ENCODE results near the gene CPEB3. TPM values are rescaled to one million over a fixed set of nuclear protein-coding genes. Genes with fewer than 3 reads are reported as not detected.

CPEB3 gene
- total RNA-seq, 2 experiments from 2014 or later: 3.8 to 4.3 TPM

DNA sequence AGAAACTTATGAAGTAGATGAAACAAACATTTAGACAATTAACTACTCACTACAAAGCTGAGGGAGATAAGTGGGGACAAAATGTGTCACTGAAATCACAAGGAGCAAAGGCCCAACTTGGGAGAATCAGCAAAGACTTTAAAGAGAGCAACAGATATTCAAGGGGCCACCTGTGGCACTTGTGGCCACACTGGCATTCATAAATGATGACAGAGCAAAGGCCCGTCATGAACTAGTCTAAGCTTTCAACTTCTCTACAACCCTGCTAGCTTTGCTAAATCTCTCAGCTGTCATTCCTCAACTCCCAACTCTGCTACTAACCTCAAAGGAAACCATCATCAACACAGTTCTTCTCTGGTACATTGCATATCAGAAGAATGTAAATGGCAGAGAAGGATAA is 178.4 kb downstream of the CPEB3 start:
- DNase-seq: no peak
- Mint-ChIP-seq H3K36me3 (peaks cover 2% of the 10 kb centered on the region), H3K9me3 (ENCODE audit: low read depth) (no peaks in the 10 kb centered on the region), H3K4me3 (no peak overlapping the region), H3K27ac (no peak overlapping the region), H3K27me3 (no peaks in the 10 kb centered on the region), H3K4me1 (peaks cover 6% of the 10 kb centered on the region)
- CTCF ChIA-PET: interaction anchor here (1.3 kb wide), 1 partner anchor 23 kb away, joined by 3 read pairs; no protein-coding TSS in a partner anchor
- no peak for ATAC-seq

GRCh38 chr10:92111336-92111939 is 179.4 kb downstream of the CPEB3 start:
- Mint-ChIP-seq H3K4me1 (peaks cover 6% of the 10 kb centered on the region), H3K27me3 (no peaks in the 10 kb centered on the region), H3K4me3 (no peak overlapping the region), H3K27ac (no peak overlapping the region), H3K36me3 (peaks cover 2% of the 10 kb centered on the region), H3K9me3 (ENCODE audit: low read depth) (no peaks in the 10 kb centered on the region)
- CTCF ChIA-PET: interaction anchor here (1.3 kb wide), 1 partner anchor 22 kb away, joined by 3 read pairs; no protein-coding TSS in a partner anchor
- no peak for ATAC-seq
- DNase-seq: no peak

DNA sequence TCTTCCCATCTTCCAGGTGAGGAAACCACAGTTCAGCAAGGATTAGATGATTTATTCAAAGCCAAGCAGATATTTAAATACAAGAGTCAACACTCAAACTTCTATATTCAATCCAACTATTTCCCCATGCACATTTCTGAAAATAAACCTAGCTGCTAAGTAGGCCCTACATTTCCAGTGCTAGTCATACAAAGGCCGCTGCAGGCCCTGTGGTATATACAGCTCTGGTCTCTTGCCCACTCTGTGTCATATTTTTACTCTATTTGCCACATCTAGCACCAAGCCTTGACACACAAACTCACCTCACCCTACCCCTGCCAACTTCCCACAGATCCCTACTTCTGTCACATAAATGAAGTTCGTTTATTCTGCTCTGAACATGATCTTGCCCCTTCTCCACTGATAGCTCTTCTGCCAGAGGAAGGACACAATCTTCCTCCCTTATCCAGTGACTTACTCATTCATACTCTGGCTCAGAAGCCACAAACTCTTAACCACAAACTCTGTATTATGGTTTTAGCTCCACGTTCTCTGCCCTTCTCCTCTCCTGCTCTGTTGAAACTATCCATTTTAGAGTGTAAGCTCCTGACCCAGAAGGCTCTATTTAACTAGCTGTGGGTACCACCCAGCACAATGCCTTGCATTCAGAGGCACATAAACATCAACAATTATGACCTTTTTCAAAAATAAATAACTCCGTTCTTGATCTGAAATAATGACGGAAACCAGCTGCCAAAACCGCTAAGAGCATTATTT is 180.7 kb downstream of the CPEB3 start:
- DNase-seq (no peak), ATAC-seq (no peak)
- CTCF ChIA-PET: interaction anchor here (0.6 to 1.9 kb wide), 3 partner anchors 9 to 519 kb away, joined by 3 to 6 read pairs (median 3); no protein-coding TSS in a partner anchor
- H3K9me3 Mint-ChIP-seq (ENCODE audit: low read depth): no peaks in the 10 kb centered on the region
- no peaks in the 10 kb centered on the region for H3K27me3 Mint-ChIP-seq
- H3K36me3 Mint-ChIP-seq: peaks cover 2% of the 10 kb centered on the region
- peaks cover 6% of the 10 kb centered on the region for H3K4me1 Mint-ChIP-seq
- no peak overlapping the region for H3K27ac Mint-ChIP-seq
- no peak overlapping the region for H3K4me3 Mint-ChIP-seq

- DNase-seq (no peak), ATAC-seq (no peak)
- no peaks in the 10 kb centered on the region for H3K9me3 Mint-ChIP-seq (ENCODE audit: low read depth)
- CTCF ChIA-PET: no interaction called here
- peaks cover 6% of the 10 kb centered on the region for H3K4me1 Mint-ChIP-seq
- H3K36me3 Mint-ChIP-seq: no peaks in the 10 kb centered on the region
- H3K27ac Mint-ChIP-seq: no peak overlapping the region
- no peak overlapping the region for H3K4me3 Mint-ChIP-seq
- no peaks in the 10 kb centered on the region for H3K27me3 Mint-ChIP-seq
Observed at GRCh38 chr10:92108747-92109146, 182.1 kb downstream of the CPEB3 start.

- H3K27me3 Mint-ChIP-seq: no peaks in the 10 kb centered on the region
- no peaks in the 10 kb centered on the region for H3K36me3 Mint-ChIP-seq
- H3K4me3 Mint-ChIP-seq: no peak overlapping the region
- no peak for DNase-seq
- ATAC-seq: no peak
- no peaks in the 10 kb centered on the region for H3K9me3 Mint-ChIP-seq (ENCODE audit: low read depth)
- no peak overlapping the region for H3K27ac Mint-ChIP-seq
- CTCF ChIA-PET: no interaction called here
- peaks cover 6% of the 10 kb centered on the region for H3K4me1 Mint-ChIP-seq
Observed at GRCh38 chr10:92108120-92108519, 182.8 kb downstream of the CPEB3 start.

DNA sequence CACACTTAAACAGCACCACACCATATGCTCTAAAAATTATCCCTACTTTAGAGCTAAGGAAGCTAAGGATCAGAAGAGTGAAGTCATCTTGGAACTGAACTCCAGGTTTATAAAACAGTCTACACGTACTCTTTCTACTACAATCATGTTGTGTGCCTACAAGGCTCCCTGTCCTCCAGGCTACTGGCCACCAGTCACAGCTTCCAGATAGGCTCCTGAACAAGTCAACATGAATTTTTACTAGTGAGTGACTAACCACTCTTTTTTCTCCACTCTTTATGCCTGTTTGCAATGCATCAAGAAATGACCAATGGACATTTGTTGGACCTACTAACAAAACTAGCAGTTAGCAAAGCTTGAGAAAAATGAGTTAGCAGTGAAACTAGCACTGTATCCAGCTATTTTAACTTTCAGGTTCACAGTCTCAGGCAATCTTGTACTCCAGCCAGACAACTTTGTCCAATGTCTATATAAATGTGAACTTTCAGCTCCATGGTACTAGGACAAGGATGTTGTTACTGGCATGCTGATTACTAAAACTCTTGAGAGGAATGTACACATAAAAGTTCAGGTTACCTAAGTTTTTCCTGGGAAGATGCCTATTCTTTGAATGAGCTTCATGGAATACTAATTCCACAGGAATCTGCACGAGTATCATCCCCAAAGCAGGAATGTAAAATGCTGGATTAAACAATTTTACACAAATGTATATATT is 187.3 kb downstream of the CPEB3 start:
- Mint-ChIP-seq H3K4me1 (peaks cover 21% of the 10 kb centered on the region), H3K27me3 (no peaks in the 10 kb centered on the region), H3K27ac (no peak overlapping the region), H3K4me3 (no peak overlapping the region), H3K36me3 (peaks cover 5% of the 10 kb centered on the region), H3K9me3 (ENCODE audit: low read depth) (no peaks in the 10 kb centered on the region)
- CTCF ChIA-PET: interaction anchor here (1.0 to 1.3 kb wide), 2 partner anchors 16 to 126 kb away, joined by 3 read pairs; no protein-coding TSS in a partner anchor
- ATAC-seq: no peak
- no peak for DNase-seq

- Mint-ChIP-seq H3K27me3 (no peaks in the 10 kb centered on the region), H3K4me1 (peaks cover 21% of the 10 kb centered on the region), H3K27ac (no peak overlapping the region), H3K36me3 (peaks cover 5% of the 10 kb centered on the region), H3K4me3 (no peak overlapping the region), H3K9me3 (ENCODE audit: low read depth) (no peaks in the 10 kb centered on the region)
- no peak for DNase-seq
- CTCF ChIA-PET: interaction anchor here (1.2 kb wide), 1 partner anchor 189 kb away, joined by 3 read pairs; the partner anchor contains the start of gene MARCHF5
- ATAC-seq: no peak
Observed at GRCh38 chr10:92102601-92103213, 188.2 kb downstream of the CPEB3 start.

GRCh38 chr10:92094960-92095359 is 195.9 kb downstream of the CPEB3 start:
- H3K36me3 Mint-ChIP-seq: no peaks in the 10 kb centered on the region
- peaks cover 20% of the 10 kb centered on the region for H3K4me1 Mint-ChIP-seq
- no peak overlapping the region for H3K4me3 Mint-ChIP-seq
- DNase-seq (no peak), ATAC-seq (no peak)
- H3K27ac Mint-ChIP-seq: no peak overlapping the region
- no peaks in the 10 kb centered on the region for H3K27me3 Mint-ChIP-seq
- no peaks in the 10 kb centered on the region for H3K9me3 Mint-ChIP-seq (ENCODE audit: low read depth)
- CTCF ChIA-PET: no interaction called here

GRCh38 chr10:92091965-92092364 is 198.9 kb downstream of the CPEB3 start:
- Mint-ChIP-seq H3K36me3 (no peaks in the 10 kb centered on the region), H3K27ac (no peak overlapping the region), H3K9me3 (ENCODE audit: low read depth) (no peaks in the 10 kb centered on the region), H3K4me3 (no peak overlapping the region), H3K27me3 (no peaks in the 10 kb centered on the region), H3K4me1 (peaks cover 25% of the 10 kb centered on the region)
- CTCF ChIA-PET: no interaction called here
- ATAC-seq (no peak), DNase-seq (no peak)

DNA sequence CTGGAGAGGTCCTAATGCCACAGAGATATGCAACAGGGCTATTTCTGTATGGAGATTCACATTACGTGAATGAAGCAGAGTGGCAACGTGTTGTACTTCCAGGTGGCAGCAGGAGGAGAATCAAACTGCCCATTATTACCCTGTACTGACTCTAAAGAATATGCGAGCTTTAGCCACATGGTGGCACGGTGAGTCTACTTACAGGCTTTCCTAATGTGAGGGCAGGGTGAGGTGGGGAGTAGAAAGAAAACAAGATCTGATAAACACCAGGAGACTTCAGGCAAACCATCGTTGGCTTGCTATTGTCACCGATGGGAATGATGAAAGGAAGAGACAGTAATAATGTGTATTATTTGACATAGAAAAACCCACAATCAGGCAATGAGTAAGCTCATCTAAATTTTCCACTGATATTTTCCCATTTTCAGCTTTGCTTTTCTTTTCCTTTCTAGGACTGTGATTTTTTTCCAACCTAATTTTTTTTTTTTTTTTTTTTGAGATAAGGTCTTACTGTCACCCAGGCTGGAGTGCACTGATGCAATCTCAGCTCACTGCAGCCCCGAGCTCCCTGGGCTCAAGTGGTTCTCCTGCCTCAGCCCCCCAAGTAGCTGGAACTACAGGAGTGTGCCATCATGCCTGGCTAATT is 203.0 kb downstream of the CPEB3 start:
- DNase-seq: peak; percentile 81

GRCh38 chr10:92082583-92083280 is 208.1 kb downstream of the CPEB3 start:
- H3K27ac Mint-ChIP-seq: no peak overlapping the region
- peaks cover 3% of the 10 kb centered on the region for H3K4me1 Mint-ChIP-seq
- CTCF ChIA-PET: no interaction called here
- no peak for ATAC-seq
- H3K27me3 Mint-ChIP-seq: no peaks in the 10 kb centered on the region
- H3K9me3 Mint-ChIP-seq (ENCODE audit: low read depth): no peaks in the 10 kb centered on the region
- H3K4me3 Mint-ChIP-seq: no peak overlapping the region
- no peak for DNase-seq
- peaks cover 7% of the 10 kb centered on the region for H3K36me3 Mint-ChIP-seq

More for the DNA sequence above, 203.0 kb downstream of the CPEB3 start:
- Mint-ChIP-seq H3K27me3 (no peaks in the 10 kb centered on the region), H3K36me3 (no peaks in the 10 kb centered on the region), H3K4me3 (no peak overlapping the region), H3K4me1 (peaks cover 16% of the 10 kb centered on the region), H3K9me3 (ENCODE audit: low read depth) (no peaks in the 10 kb centered on the region), H3K27ac (no peak overlapping the region)
- CTCF ChIA-PET: interaction anchor here (0.6 to 2.8 kb wide), 19 partner anchors 11 to 503 kb away, joined by 3 to 26 read pairs (median 3); partner anchors contain the start of genes CPEB3 and MARCHF5
- ATAC-seq: peak; percentile 99

DNA sequence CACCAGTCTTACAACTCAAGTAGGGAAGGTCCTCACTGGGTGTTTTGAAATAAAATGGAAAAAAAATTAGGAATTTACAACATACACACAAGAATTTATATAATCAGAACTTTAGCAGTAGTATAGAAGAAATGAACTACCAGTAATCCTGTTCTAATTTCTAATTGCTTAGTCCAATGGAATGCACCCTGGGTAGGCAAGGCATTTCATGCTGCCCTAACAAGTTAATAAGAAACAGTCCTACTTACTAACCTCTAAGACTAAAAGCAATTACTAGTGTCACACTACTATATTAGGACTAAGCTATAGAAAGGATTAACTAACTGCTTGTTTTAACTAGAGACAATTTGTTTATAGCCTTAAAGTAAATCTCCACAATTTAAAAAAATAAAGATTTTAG is 209.2 kb downstream of the CPEB3 start:
- Mint-ChIP-seq H3K36me3 (peaks cover 7% of the 10 kb centered on the region), H3K27ac (no peak overlapping the region), H3K4me3 (no peak overlapping the region), H3K27me3 (no peaks in the 10 kb centered on the region), H3K9me3 (ENCODE audit: low read depth) (no peaks in the 10 kb centered on the region), H3K4me1 (no peaks in the 10 kb centered on the region)
- CTCF ChIA-PET: no interaction called here
- DNase-seq (no peak), ATAC-seq (no peak)
